Fibroblast of skin of right quadriceps (primary cell): Measurements from ENCODE around the gene ABHD16A.
"Not testable (repeated sequence)": the region's sequence is repeated elsewhere in the genome, so short reads cannot be mapped to it uniquely, and the experiment has no call there.

Experiments used
- DNase-seq: peaks from one replicate; pipeline ENCODE4 v3.0.0-alpha.2; 2013

Gene ABHD16A

GRCh38 chr6:31713991-31714684, 11.0 kb upstream of the ABHD16A start:
- no peak for DNase-seq

- DNase-seq, result no peak
Measured at GRCh38 chr6:31713465-31713864, 10.3 kb upstream of the ABHD16A start.

- DNase-seq, result no peak
Measured at GRCh38 chr6:31712296-31712695, 9.2 kb upstream of the ABHD16A start.

GRCh38 chr6:31711233-31711632, 8.1 kb upstream of the ABHD16A start:
- no peak for DNase-seq

- no peak for DNase-seq
Measured at GRCh38 chr6:31710523-31711219, 7.5 kb upstream of the ABHD16A start.

GRCh38 chr6:31709157-31709556, 6.0 kb upstream of the ABHD16A start:
- not testable (repeated sequence) for DNase-seq

GRCh38 chr6:31708224-31708623, 5.1 kb upstream of the ABHD16A start:
- DNase-seq, result no peak

GRCh38 chr6:31707701-31708100, 4.6 kb upstream of the ABHD16A start:
- DNase-seq, result no peak

- no peak for DNase-seq
Measured at GRCh38 chr6:31706599-31706998, 3.5 kb upstream of the ABHD16A start, which contains the start of gene LY6G6F. Gene LY6G6F, plus strand, starts transcription at chr6:31706866. Its CDS starts 41 bp downstream, at chr6:31706907.

- no peak for DNase-seq
Measured at GRCh38 chr6:31705931-31706330, 2.8 kb upstream of the ABHD16A start.

- DNase-seq, result no peak
Measured at GRCh38 chr6:31702405-31702818, 712 bp downstream of the ABHD16A start.

GRCh38 chr6:31701666-31702404, 1.3 kb downstream of the ABHD16A start:
- DNase-seq, result no peak

GRCh38 chr6:31700740-31701401, 2.3 kb downstream of the ABHD16A start:
- DNase-seq, result no peak

- no peak for DNase-seq
Measured at GRCh38 chr6:31697555-31697954, 5.6 kb downstream of the ABHD16A start.

GRCh38 chr6:31693535-31693934, 9.6 kb downstream of the ABHD16A start:
- no peak for DNase-seq

- no peak for DNase-seq
Measured at GRCh38 chr6:31692886-31693285, 10.2 kb downstream of the ABHD16A start.

GRCh38 chr6:31692353-31692752, 10.8 kb downstream of the ABHD16A start:
- DNase-seq, result no peak

GRCh38 chr6:31691564-31692108, 11.5 kb downstream of the ABHD16A start:
- no peak for DNase-seq

GRCh38 chr6:31691078-31691463, 12.1 kb downstream of the ABHD16A start:
- no peak for DNase-seq

GRCh38 chr6:31690231-31691077, 12.7 kb downstream of the ABHD16A start:
- no peak for DNase-seq

GRCh38 chr6:31689249-31690110, 13.6 kb downstream of the ABHD16A start:
- DNase-seq, result no peak
